Inflammatory macrophage (primary cell): ENCODE measurements around the gene LBHD2.

Experiments
- DNase-seq, 2 donors: peaks; one replicate each; pipeline ENCODE4 v3.0.0-alpha.2; 2020 to 2022

LBHD2 gene

DNA sequence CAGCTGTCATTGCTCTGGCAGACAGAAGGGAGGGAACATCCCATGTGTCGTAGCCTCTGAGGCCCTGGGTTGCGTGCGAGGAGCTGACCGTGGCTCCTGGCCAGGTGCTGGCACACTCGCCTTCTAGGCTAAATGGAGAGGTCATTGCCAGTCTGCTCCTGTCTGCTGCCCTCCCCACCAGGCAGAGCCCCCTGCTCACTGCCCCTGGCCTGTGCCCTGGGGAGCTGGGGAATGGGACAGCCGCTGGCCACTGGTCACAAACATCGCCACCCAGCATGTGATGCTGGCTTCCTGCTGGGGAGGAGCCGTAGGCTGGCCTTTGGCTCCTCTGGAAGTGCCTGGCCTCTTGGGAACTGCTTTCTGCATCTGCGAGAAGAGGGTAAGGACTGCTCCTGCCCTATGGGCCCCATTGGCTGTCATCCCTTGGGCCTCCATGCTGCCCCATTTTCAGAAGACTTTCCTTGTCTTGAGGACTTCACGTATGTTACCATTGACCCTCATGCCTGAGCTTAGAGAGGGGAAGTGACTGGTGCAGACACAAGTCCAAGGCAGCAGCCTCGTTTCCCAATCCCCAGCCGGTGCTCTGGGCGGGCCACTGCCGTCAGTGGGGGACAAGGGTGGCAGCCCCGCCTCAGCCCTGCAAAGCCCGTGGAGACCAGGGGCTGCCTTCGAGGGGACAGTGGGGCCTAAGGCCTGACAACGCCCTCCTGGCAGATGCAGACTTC, 37.3 kb downstream of the LBHD2 start:
- DNase-seq = peak; percentile 82 to 86

DNA sequence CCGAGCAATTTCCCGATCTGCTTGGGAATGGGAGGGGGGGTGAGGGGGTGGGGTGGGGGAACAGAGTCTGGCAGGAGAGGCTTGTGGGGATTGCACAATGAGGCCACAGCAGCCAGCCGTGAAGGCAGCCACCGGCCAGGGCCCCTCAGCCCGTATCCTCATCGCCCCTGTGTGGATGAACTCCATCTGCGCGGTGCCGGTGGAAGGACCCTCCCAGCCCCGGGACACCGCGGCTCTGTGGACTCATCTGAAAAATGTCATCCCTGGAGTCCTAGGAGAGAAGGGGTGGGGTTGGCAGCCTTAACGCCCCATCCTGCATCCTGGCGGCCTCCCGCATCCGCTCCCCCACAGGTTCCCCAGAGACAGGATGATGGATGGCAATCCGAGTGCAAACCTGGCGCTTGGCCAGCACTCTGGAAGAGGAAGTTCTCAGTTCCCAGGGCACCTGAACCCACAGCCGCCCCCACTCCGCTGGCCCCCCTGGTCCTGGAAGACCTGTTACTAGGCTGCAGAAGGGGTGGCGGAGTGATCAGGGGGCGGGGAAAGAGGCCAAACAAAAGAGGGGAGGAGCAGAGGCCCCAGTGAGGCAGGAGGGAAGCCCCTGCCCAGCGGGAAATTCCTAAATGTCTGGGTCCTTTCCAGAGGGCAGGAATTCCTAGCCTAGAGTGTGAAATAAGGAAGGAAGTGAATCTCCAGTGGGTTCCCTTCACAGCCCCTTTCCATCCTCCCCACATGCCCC, 38.0 kb downstream of the LBHD2 start:
- DNase-seq = peak; percentile 58 to 75

DNA sequence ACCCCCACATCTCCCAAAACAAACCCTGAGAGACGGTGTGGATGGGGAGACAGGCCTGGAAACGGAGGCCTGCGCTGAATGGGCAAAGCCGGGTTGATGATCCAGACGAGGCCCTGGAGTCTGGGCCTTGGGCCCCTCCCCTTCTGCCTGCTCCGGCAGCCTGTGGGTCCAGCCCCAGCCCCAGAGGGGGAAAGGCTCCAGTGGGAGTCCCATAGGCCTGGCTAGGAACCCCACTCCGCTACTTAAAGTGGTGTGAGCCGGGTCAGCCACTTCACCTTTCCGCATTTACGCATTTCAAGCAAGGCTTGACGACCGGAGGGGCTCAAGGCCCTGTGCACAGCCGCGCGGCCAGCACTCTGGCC, 38.6 kb downstream of the LBHD2 start:
- DNase-seq = peak; percentile 13 to 33

GRCh38 chr14:103122947-103123633, 39.1 kb downstream of the LBHD2 start, which contains the start of gene TNFAIP2:
Gene TNFAIP2 (plus strand): TSS chr14:103123461. CDS start chr14:103126458, 2,997 bp downstream.
- peak; percentile 67 to 87 for DNase-seq

DNA sequence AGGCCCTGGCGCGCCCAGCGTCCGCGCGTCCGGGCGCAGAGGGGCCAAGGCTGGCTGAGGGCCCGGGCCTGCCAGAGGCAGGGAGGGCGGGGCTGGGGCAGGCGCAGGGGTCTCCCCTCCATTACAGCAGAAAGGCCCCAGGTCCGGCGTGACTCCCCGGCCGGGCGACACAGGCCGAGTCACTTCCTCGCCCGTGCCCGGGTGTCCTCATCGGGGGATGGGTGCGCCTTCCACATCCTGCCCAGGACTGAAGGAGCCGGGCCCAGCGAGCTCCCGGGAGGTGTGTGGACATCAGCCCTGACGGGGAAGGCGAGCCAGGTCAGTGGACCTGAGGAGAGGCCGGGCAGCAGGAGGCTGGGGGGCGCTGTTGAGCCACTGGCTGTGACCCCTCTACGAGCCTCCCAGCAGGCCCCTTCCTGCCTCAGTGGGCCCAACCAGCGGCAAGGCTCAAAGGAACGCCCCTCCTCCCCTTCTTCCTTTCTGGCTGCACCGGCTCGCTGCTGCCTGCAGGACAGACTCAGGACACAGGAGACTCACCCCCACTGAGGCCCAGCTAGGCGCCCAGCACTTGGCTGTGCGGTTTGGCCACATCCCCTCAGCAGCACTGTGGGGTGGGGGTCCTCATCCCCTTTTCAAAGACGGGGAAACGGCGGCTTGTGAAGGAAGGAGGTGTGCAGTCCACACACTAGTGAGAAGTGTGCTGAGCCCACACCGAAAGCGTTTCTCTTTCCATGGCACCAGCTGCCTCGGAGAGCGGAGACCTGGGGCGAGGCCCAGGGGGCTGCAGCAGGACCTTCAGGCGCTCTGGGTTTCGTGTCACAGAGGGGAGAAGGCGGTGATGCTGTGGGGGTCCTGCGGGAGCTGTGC, 39.9 kb downstream of the LBHD2 start:
- DNase-seq = peak; percentile 22 to 51

GRCh38 chr14:103124501-103125001, 40.5 kb downstream of the LBHD2 start:
- no peak for DNase-seq

- DNase-seq = no peak
Measured at GRCh38 chr14:103125098-103126070, 41.4 kb downstream of the LBHD2 start.

DNA sequence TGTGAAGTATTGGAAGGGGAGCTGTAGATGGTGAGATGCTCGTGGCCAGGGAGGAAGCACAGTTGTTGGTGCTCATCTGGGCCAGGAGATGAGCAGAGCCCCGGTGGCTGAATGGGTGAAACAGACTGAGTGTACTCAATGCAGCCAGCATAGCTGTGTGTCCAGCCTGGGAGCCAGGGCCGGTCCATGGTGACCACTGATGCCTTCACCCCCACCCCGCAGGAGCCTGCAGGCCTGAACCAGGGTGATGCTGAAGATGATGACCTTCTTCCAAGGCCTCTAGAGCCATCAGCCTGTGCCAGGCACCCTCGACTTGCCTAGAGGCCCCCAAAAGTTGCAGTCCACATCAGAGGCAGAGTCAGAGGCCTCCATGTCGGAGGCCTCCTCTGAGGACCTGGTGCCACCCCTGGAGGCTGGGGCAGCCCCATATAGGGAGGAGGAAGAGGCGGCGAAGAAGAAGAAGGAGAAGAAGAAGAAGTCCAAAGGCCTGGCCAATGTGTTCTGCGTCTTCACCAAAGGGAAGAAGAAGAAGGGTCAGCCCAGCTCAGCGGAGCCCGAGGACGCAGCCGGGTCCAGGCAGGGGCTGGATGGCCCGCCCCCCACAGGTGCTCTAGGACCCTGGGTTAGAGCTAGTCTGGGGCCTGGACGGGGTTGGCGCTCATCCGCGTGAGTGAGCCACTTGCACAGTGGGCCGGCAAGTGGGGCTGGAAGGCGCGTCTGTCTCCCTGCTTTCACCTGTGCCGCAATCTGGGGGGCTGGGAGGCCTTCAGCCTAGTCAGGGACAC, 42.3 kb downstream of the LBHD2 start:
- DNase-seq = no peak

- no peak for DNase-seq
Measured at GRCh38 chr14:103126873-103127304, 42.9 kb downstream of the LBHD2 start.

GRCh38 chr14:103127356-103127755, 43.3 kb downstream of the LBHD2 start:
- no peak for DNase-seq

DNA sequence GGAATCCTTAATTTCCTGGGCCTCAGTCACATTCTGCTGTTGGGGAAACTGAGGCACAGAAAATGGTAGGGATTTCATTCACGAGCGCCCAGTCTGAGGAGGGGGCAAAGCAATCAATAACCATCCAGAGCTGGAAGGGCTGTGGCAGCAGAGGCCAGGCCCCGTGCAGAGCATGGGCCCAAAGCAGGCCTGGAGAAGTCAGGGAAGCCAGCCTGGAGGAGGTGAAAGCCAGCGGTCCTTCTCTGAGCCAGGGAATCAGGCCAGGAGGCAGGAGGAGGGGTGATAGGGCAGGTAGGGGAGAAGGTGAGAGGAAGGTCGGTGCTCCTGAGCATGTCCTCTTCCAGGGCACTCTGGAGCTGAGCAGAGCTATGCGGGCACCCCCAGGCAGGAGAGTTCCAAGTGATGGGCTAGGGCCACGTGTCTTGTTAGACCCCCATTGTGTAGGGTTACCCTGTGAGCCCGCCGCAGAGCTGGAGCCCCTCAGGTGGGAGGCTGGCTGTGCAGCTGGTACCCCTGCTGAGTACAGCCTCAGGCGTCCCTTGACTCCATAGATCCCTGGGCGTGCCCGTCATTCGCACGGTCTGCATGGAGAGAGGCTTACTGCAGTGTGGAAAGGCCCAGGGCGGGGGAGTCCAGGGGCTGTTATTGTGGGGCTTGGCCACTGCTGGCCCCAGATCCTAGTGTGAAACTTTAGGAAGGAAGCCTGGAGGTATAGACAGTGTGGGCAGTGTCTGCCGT, 44.0 kb downstream of the LBHD2 start:
- no peak for DNase-seq

DNA sequence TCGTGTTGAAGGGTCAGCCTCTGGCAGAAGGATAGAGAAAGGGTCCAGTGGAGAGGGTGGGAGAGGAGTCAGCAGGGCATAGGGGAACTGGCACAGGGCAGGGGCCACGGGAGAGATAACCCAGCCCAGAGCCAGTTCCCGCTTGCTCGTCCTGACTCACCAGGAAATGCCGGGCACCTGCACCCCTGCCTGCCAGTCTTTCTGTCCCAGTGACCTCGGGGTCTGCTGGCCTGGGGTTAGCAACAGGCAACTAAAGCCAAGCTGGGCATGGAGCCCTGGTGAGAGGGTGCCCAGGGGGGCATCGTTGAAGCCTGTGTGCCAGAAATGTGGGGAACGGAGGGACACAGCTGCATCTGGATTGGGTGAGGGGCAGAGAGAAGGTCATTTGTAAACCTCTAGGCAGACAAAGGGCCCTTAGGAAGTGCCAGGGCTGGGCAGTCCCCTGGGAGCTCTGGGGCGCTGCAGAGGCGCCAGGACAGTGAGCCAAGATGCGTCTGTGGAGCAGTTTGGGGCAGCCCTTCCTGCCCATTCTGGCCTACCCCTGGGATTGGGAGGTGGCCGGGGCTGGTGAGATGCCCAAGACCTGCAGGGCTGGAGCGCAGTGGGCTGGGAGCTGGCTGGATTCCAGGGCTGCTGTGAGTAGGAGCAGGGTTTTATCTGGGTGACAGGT, 44.8 kb downstream of the LBHD2 start:
- no peak for DNase-seq

DNA sequence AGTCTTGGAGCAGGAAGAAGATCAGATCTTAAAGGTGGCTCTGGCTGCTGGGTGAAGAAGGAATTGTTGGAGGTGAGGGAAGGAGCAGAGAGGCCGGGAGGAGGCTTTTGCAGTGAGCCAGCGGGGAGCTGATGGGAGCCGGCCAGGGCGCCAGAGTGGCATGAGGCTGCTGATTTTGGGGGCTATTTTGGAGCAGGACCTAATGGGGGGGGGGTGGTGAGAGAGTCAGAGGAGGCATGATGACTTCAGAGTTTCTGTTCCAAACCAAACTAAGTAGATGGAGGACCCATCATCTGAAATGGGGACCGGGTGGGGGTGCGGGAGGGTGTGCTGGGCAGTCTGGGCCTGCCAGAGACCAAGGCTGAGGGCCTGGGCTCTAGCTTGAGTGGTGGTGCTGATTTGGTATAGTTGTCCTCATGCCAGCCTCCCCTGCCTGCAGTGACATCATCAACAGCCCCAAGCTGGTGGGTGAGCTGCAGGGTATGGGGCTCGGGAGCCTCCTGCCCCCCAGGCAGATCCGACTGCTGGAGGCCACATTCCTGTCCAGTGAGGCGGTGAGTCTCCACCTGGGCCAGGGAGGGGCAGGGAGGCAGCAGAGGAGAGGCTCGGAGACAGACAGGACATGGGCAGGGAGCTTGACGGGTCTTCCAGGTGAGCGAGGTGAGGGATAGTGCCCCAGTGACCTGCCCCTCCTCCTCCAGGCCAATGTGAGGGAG, 45.4 kb downstream of the LBHD2 start:
- no peak for DNase-seq

GRCh38 chr14:103130017-103130764, 46.2 kb downstream of the LBHD2 start:
- DNase-seq = no peak

DNA sequence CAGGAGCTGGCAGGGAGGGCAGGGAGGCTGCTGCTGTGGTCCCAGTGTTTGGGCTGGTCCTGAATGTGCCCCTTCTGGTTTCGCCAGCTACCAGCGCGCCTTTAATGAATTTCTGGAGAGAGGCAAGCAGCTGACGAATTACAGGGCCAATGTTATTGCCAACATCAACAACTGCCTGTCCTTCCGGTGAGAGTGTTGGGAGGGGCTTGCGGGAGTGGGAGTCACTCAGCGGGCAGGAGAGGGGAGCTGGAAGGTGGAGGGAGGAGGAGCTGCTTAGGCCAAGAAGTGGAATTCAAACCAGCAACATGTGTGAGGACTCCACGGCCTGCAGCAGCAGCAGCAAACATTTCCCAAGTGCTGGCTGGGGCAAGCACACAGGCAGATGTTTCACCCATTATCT, 47.0 kb downstream of the LBHD2 start:
- DNase-seq = no peak

- no peak for DNase-seq
Measured at GRCh38 chr14:103131580-103131979, 47.6 kb downstream of the LBHD2 start.
